ENCODE measurements around the gene ZNF532. TPM values are rescaled to one million over a fixed set of nuclear protein-coding genes. Genes with fewer than 3 reads are reported as not detected.

The ZNF532 gene
- total and polyA plus RNA-seq, 2 experiments from 2014 or later: 28.2 to 108 TPM

- no peak overlapping the region for H3K27ac ChIP-seq
- no peak overlapping the region for H3K4me3 ChIP-seq
- H3K9me3 ChIP-seq (ENCODE audit: low read depth): no peaks in the 10 kb centered on the region
- H3K27me3 ChIP-seq: no peaks in the 10 kb centered on the region
- TF ChIP-seq, protein P1, sequence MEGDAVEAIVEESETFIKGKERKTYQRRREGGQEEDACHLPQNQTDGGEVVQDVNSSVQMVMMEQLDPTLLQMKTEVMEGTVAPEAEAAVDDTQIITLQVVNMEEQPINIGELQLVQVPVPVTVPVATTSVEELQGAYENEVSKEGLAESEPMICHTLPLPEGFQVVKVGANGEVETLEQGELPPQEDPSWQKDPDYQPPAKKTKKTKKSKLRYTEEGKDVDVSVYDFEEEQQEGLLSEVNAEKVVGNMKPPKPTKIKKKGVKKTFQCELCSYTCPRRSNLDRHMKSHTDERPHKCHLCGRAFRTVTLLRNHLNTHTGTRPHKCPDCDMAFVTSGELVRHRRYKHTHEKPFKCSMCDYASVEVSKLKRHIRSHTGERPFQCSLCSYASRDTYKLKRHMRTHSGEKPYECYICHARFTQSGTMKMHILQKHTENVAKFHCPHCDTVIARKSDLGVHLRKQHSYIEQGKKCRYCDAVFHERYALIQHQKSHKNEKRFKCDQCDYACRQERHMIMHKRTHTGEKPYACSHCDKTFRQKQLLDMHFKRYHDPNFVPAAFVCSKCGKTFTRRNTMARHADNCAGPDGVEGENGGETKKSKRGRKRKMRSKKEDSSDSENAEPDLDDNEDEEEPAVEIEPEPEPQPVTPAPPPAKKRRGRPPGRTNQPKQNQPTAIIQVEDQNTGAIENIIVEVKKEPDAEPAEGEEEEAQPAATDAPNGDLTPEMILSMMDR (IDR thresholded peaks at IDR 0.05; ENCODE audit: low read depth, low read length): no peak
- DNase-seq (ENCODE audit: low read depth in 1 of 2, low spot score in 1 of 2): no peak
- peaks cover 37% of the 10 kb centered on the region for H3K36me3 ChIP-seq
- peaks cover 9% of the 10 kb centered on the region for H3K4me1 ChIP-seq (ENCODE audit: low read depth)
Observed at GRCh38 chr18:58978916-58979315, 114.2 kb downstream of the ZNF532 start.

- Histone ChIP-seq H3K36me3 (peaks cover 43% of the 10 kb centered on the region), H3K4me3 (no peak overlapping the region), H3K27me3 (no peaks in the 10 kb centered on the region), H3K4me1 (ENCODE audit: low read depth) (peaks cover 8% of the 10 kb centered on the region), H3K27ac (no peak overlapping the region), H3K9me3 (ENCODE audit: low read depth) (no peaks in the 10 kb centered on the region)
- DNase-seq (ENCODE audit: low read depth in 1 of 2, low spot score in 1 of 2): no peak
- TF ChIP-seq, protein P1 (IDR thresholded peaks at IDR 0.05; ENCODE audit: low read depth, low read length): no peak
Observed at GRCh38 chr18:58979615-58980014, 114.9 kb downstream of the ZNF532 start.

GRCh38 chr18:58980991-58981390 lies 116.3 kb downstream of the ZNF532 start:
- H3K36me3 ChIP-seq: peaks cover 43% of the 10 kb centered on the region
- DNase-seq (ENCODE audit: low read depth in 1 of 2, low spot score in 1 of 2): no peak

DNA sequence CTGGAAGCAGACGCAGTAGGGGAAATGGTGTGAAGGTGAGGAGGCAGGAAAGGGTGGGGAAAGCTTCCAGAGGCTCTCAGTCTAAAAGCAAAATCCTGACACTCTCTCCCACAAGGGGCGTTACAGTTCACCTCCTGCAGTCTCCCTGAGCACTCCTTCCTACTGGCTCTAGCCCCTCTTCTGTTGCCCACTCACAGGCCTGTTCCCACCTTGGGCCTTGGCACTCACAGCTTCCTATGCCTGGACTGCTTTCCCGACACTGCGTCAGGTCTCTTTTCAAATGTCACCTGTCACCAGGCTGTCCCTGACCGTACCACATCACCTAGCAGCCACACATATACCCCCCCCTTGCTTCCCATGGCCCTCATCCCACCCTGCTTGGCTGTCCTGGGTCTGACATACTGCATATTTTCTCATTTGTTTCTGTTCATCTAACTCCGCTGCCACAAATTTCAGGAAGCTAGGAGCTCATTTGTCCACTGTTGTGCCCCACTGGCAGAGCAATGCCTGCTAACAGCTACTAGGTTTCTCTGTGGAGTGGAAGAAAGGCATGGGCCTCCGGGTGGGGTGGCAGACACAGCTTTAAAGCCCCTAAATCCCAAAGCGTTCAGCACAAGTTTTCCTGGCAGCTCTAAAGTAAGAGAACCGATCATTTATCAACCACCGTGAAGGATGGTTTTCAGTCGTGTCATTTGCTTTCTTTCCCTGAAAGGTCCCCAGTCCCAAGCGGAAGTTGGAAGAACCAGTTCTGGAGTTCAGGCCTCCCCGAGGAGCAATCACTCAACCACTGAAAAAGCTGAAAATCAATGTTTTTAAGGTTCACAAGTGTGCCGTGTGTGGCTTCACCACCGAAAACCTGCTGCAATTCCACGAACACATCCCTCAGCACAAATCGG lies 118.8 kb downstream of the ZNF532 start:
- Histone ChIP-seq H3K27ac (peak overlapping the region; percentile 66), H3K4me3 (no peak overlapping the region), H3K36me3 (peaks cover 41% of the 10 kb centered on the region), H3K4me1 (ENCODE audit: low read depth) (no peaks in the 10 kb centered on the region), H3K27me3 (no peaks in the 10 kb centered on the region), H3K9me3 (ENCODE audit: low read depth) (no peaks in the 10 kb centered on the region)
- DNase-seq (ENCODE audit: low read depth in 1 of 2, low spot score in 1 of 2): no peak
- TF ChIP-seq, protein P1 (IDR thresholded peaks at IDR 0.05; ENCODE audit: low read depth, low read length): no peak

More at GRCh38 chr18:58980991-58981390, 116.3 kb downstream of the ZNF532 start:
- Histone ChIP-seq H3K27ac (no peak overlapping the region), H3K4me1 (ENCODE audit: low read depth) (no peaks in the 10 kb centered on the region), H3K9me3 (ENCODE audit: low read depth) (no peaks in the 10 kb centered on the region), H3K27me3 (no peaks in the 10 kb centered on the region), H3K4me3 (no peak overlapping the region)
- TF ChIP-seq, protein P1 (IDR thresholded peaks at IDR 0.05; ENCODE audit: low read depth, low read length): no peak

- no peaks in the 10 kb centered on the region for H3K27me3 ChIP-seq
- TF ChIP-seq, protein P1 (IDR thresholded peaks at IDR 0.05; ENCODE audit: low read depth, low read length): no peak
- H3K9me3 ChIP-seq (ENCODE audit: low read depth): no peaks in the 10 kb centered on the region
- H3K27ac ChIP-seq: no peak overlapping the region
- no peaks in the 10 kb centered on the region for H3K4me1 ChIP-seq (ENCODE audit: low read depth)
- H3K36me3 ChIP-seq: peaks cover 8% of the 10 kb centered on the region
- DNase-seq (ENCODE audit: low read depth in 1 of 2, low spot score in 1 of 2): peak in 1 of 2 donors; percentile 13
- no peak overlapping the region for H3K4me3 ChIP-seq
Observed at GRCh38 chr18:58988600-58988999, 123.9 kb downstream of the ZNF532 start.

Data from cardiac muscle cell (in vitro differentiated cells and primary cell).